Psoas muscle (tissue), 8 donors: ENCODE data around the gene KLK4. TPM values are rescaled to one million over a fixed set of nuclear protein-coding genes. Genes with fewer than 3 reads are reported as not detected.

Source experiments
- ATAC-seq, 4 donors: fragments of 200-7000 bp; cut with Tn5 transposase; one replicate each; pipeline ENCODE4 v1.9.1; 2020; ENCODE audit warnings: moderate library complexity in 3 of 4, mild to moderate bottlenecking in 2 of 4
- DNase-seq, 2 donors: peaks; one replicate each; pipeline ENCODE4 v3.0.0-alpha.2; 2020
- H3K27ac ChIP-seq: fragments of 200-600 bp; one replicate; pipeline ENCODE4 v1.8.0; 2022
- H3K27me3 ChIP-seq, 3 donors: fragments of 200-600 bp in 1 of 3; one replicate each; pipeline versions ENCODE4 v1.6.1 to v1.8.0; 2013 to 2022; ENCODE audit warnings: low read length in 2 of 3, mild to moderate bottlenecking in 2 of 3, moderate library complexity in 1 of 3; ENCODE audit not compliant: insufficient read depth in 3 of 3
- H3K36me3 ChIP-seq, 2 donors: fragments of 200-600 bp in 1 of 2; one replicate each; pipeline versions ENCODE4 v1.6.1 to v1.8.0; 2013 to 2022; ENCODE audit warnings: low read depth in 1 of 2, mild to moderate bottlenecking in 1 of 2, moderate library complexity in 1 of 2; ENCODE audit not compliant: insufficient read depth in 1 of 2
- H3K4me1 ChIP-seq: fragments of 200-600 bp; one replicate; pipeline ENCODE4 v1.8.0; 2022
- H3K4me3 ChIP-seq: fragments of 200-600 bp; one replicate; pipeline ENCODE4 v1.8.0; 2022; ENCODE audit warnings: mild to moderate bottlenecking
- H3K9me3 ChIP-seq: fragments of 200-600 bp; one replicate; pipeline ENCODE4 v1.8.0; 2022
- WGBS, 3 donors: extraction: QIAGEN DNeasy Blood & Tissue Kit; methylation state at CpG; one replicate each; pipeline versions ENCODE4 v1.1.6 to v1.1.7; 2013; 5-methylcytosine and 5-hydroxymethylcytosine counted together
- intact Hi-C, 2 donors: fragments of 100-400 bp; cut with DNase I; formaldehyde crosslinking; loops; one replicate each; pipeline versions ENCODE4 v1.11.0 to v1.14.2; 2022
- polyA plus RNA-seq, 3 donors: library from polyadenylated mRNA; stranded (reverse); fragments of 200-250 nt; gene quantifications; one replicate each; pipeline ENCODE4 v1.2.3, GENCODE V29; 2013
- total RNA-seq, 4 donors: library from RNA; stranded (reverse); fragmentation: NEBNext Ultra II Directional in 2 of 4; extraction: Animal tissue kit (Norgen Biotek cat#: 25700) in 2 of 4; gene quantifications; one replicate each; pipeline versions ENCODE4 v1.2.1 to v1.2.4, GENCODE V29; 2021 to 2023
- TF ChIP-seq, protein P1 (sequence below): fragments of 200-600 bp; IDR thresholded peaks from one replicate; pipeline ENCODE4 v1.8.0; 2022; ENCODE audit warnings: antibody characterized with exemption
- donor health status: healthy with polysubstance abuse.
- donor health status: DM: no; HTN: no; CAD: no; lungs with moderate emphysema.
- donor health status: Bipolar disorder and iron deficiency.
- donor health status: healthy.
- donor health status: DM: yes; HTN: yes; CAD: no.
- donor health status: DM: no; HTN: no; CAD: no.
- donor health status: DM: no; HTN: no; CAD: no.
- donor health status: DM: yes; HTN: yes; CAD: no.

The KLK4 gene
- total and polyA plus RNA-seq, 7 donors: not detected

DNA sequence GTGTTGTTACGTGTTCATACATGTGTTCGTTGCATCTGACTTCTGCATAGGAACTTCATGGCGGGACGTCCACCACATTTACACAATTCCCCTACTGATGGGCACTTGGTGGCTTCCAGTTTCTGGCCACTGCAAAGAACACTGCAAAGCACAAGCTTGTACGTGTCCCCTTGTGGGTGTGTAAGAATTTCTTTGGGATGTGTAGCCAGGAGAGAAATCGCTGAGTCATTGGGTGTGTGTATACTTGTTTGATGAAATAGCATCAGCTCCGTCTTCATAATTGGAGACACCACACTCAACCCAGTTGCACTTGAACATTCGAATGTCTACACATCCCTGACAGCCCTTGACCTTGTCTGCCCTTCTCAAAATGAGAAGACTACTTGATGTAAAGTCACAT is 22.4 kb upstream of the KLK4 start:
- DNase-seq (no peak), ATAC-seq (no peak)
- H3K9me3 ChIP-seq: no peaks in the 10 kb centered on the region
- H3K4me1 ChIP-seq: no peaks in the 10 kb centered on the region
- TF ChIP-seq, protein P1, sequence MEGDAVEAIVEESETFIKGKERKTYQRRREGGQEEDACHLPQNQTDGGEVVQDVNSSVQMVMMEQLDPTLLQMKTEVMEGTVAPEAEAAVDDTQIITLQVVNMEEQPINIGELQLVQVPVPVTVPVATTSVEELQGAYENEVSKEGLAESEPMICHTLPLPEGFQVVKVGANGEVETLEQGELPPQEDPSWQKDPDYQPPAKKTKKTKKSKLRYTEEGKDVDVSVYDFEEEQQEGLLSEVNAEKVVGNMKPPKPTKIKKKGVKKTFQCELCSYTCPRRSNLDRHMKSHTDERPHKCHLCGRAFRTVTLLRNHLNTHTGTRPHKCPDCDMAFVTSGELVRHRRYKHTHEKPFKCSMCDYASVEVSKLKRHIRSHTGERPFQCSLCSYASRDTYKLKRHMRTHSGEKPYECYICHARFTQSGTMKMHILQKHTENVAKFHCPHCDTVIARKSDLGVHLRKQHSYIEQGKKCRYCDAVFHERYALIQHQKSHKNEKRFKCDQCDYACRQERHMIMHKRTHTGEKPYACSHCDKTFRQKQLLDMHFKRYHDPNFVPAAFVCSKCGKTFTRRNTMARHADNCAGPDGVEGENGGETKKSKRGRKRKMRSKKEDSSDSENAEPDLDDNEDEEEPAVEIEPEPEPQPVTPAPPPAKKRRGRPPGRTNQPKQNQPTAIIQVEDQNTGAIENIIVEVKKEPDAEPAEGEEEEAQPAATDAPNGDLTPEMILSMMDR: no peak
- WGBS, 3 donors: 74 to 75% (median 74%) methylated on average over 8 of the region's 8 CpGs
- no peak overlapping the region for H3K4me3 ChIP-seq
- no peaks in the 10 kb centered on the region for H3K36me3 ChIP-seq
- peaks cover 0 to 18% (median 2%) of the 10 kb centered on the region in 3 donors for H3K27me3 ChIP-seq
- H3K27ac ChIP-seq: no peak overlapping the region
- intact Hi-C loops: no loop called here

DNA sequence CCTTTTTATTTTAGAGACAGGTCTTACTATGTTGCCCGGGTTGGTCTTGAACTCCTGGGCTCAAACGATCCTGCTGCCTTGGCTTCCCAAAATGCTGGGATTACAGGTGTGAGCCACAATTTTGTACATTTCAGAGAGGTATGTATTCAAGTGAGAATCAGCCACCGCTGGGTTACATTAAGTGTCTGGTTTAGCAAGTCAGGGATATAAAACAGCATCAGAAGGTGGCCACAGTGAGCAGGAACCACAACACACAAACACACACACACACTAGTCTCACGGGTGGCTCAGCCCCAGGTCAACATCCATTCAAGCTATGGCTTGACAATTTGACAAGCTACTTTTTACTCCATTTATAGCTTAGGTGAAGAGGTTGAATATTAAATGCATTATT is 21.5 kb upstream of the KLK4 start:
- DNase-seq: no peak
- intact Hi-C loops: no loop called here
- no peak for ATAC-seq
- Histone ChIP-seq H3K4me3 (no peak overlapping the region), H3K27ac (no peak overlapping the region), H3K9me3 (no peaks in the 10 kb centered on the region), H3K4me1 (no peaks in the 10 kb centered on the region), H3K27me3 (peaks cover 0 to 18% (median 3%) of the 10 kb centered on the region in 3 donors), H3K36me3 (no peaks in the 10 kb centered on the region)
- 67 to 69% (median 68%) methylated on average over 4 of the region's 4 CpGs for WGBS, 3 donors
- TF ChIP-seq, protein P1: no peak

- no peak for DNase-seq
- intact Hi-C loops: no loop called here
- TF ChIP-seq, protein P1: no peak
- Histone ChIP-seq H3K27ac (no peak overlapping the region), H3K4me1 (no peaks in the 10 kb centered on the region), H3K27me3 (peaks cover 0 to 18% (median 3%) of the 10 kb centered on the region in 3 donors), H3K9me3 (no peaks in the 10 kb centered on the region), H3K4me3 (no peak overlapping the region), H3K36me3 (no peaks in the 10 kb centered on the region)
- no peak for ATAC-seq
- 69 to 80% (median 69%) methylated on average over 11 of the region's 11 CpGs for WGBS, 3 donors
These were observed 21.0 kb upstream of the KLK4 start for GRCh38 chr19:50932018-50932689.

GRCh38 chr19:50931023-50931422 is 19.8 kb upstream of the KLK4 start:
- TF ChIP-seq, protein P1: no peak
- Histone ChIP-seq H3K9me3 (no peaks in the 10 kb centered on the region), H3K4me1 (no peaks in the 10 kb centered on the region), H3K27me3 (peaks cover 0 to 18% (median 3%) of the 10 kb centered on the region in 3 donors), H3K36me3 (no peaks in the 10 kb centered on the region), H3K27ac (no peak overlapping the region), H3K4me3 (no peak overlapping the region)
- intact Hi-C loops: no loop called here
- DNase-seq (no peak), ATAC-seq (no peak)

DNA sequence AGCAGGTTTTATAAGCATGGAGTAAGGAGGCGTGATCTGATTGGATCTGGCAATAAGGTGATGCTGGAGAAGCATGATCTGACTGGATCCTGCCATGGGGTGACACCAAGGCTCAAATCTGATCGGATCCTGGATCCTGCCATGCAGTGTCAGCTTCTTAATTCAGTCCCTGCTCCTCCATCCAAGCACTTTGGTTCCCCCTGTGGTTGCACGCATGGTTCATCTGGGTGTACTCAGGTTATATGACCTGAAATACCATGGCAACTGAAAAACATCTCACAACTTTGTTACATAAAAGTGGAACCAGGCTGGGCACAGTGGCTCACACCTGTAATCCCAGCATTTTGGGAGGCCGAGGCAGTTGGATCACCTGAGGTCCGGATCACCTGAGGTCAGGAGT is 17.6 kb upstream of the KLK4 start:
- intact Hi-C loops: no loop called here
- no peaks in the 10 kb centered on the region for H3K9me3 ChIP-seq
- H3K27ac ChIP-seq: no peak overlapping the region
- peaks cover 0 to 18% (median 3%) of the 10 kb centered on the region in 3 donors for H3K27me3 ChIP-seq
- no peak for ATAC-seq
- no peaks in the 10 kb centered on the region for H3K36me3 ChIP-seq
- no peaks in the 10 kb centered on the region for H3K4me1 ChIP-seq
- no peak overlapping the region for H3K4me3 ChIP-seq
- no peak for DNase-seq
- WGBS, 3 donors: 71 to 86% (median 77%) methylated on average over 5 of the region's 5 CpGs
- TF ChIP-seq, protein P1: no peak
